SKM-1 (cell line): ENCODE data around the gene OR52B4.
A peak's percentile ranks its signal among the peaks of the same experiment; 100 is the strongest.
"Not testable (repeated sequence)": the region's sequence is repeated elsewhere in the genome, so short reads cannot be mapped to it uniquely, and the experiment has no call there.

ENCODE experiments used
- DNase-seq: peaks from one replicate; lab custom pipeline; 2025; ENCODE audit not compliant: unreplicated experiment; lab: John Stamatoyannopoulos, UW

The OR52B4 gene

DNA sequence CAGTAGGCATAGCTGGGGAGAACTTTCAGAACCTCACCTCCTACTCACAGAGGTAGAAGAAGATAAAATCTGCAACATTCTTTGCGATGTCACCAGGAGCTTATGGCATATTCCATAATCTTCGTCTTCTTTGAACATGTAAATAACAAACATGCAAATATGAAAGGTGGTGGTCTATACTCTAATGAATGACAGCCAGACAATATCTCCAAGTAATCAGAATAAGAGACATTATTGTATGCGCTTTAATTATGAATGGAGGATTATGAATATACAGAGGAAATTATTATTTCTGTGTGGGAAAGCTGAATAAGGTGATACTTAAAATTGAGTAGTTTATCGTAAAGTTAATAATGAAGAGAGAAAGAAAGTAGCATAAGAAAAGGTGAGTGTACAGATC lies at the start of gene OR52B4:
Gene OR52B4 (minus strand): TSS at position 101 of the 400 bp plus-strand sequence. CDS start 91 bp downstream, at position 10.
- DNase-seq = no peak

DNA sequence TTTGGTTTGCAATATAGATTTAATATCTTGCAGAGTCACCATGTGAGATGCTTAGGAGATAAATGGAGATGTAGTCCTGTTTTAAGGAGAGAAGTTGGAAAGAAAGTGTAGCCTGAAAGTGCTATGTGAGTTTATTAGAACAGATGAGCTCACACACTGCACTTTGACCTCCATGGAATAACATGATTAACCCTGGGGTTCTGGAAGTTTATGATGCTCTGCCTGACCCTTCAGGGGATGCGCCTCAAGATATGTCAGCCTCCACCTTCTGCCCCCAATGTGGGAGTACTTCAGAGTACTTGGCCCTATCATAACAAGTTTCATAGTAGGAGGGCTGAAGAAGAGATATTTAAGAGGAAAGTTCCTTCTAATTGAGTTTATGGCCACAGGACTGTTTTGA lies 48.6 kb upstream of the OR52B4 start:
- DNase-seq = no peak

DNA sequence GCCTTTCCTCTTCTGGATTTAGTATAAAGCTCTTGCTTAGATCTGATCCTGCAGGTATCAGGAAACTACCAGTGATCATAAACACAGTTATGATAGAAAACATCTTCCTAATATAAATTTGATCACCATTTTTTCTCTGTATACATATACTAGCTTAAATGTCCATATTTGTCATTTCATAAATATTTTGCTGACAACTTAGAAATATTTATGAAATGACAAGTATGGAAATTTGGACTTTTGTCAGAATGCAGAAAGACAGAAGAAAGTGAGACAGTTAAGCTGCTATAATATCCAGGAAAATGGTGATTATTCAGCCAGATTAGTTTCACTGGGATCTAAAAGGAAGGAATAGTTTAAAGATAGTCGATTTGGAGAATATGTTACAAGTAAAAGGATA lies 48.1 kb upstream of the OR52B4 start:
- no peak for DNase-seq

DNA sequence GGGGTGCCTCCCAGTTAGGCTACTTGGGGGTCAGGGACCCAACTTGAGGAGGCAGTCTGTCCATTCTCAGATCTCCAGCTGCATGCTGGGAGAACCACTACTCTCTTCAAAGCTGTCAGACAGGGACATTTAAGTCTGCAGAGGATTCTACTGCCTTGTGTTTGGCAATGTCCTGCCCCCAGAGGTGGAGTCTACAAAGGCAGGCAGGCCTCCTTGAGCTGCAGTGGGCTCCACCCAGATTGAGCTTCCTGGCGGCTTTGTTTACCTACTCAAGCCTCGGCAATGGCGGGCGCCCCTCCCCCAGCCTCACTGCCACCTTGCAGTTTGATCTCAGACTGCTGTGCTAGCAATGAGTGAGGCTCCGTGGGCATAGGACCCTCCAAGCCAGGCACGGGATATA lies 38.0 kb upstream of the OR52B4 start:
- DNase-seq = not testable (repeated sequence)

DNA sequence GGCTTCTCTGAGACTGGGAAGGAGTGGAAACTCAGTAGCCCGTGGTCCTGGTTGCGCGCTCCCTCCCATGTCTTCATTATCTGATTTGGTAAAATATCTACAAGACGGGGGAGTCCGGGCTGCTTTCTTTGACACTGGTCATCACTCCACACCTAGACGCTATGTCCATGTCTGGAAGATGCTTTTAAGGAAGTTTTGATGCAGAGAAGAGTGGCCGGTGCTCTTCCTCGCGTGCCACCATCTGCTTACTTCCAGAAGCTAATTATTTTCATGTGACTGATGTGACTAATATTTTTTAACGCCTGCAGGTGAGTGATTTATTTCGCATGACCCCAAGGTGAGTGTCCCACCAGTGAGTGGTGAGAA lies 25.7 kb upstream of the OR52B4 start:
- no peak for DNase-seq

DNA sequence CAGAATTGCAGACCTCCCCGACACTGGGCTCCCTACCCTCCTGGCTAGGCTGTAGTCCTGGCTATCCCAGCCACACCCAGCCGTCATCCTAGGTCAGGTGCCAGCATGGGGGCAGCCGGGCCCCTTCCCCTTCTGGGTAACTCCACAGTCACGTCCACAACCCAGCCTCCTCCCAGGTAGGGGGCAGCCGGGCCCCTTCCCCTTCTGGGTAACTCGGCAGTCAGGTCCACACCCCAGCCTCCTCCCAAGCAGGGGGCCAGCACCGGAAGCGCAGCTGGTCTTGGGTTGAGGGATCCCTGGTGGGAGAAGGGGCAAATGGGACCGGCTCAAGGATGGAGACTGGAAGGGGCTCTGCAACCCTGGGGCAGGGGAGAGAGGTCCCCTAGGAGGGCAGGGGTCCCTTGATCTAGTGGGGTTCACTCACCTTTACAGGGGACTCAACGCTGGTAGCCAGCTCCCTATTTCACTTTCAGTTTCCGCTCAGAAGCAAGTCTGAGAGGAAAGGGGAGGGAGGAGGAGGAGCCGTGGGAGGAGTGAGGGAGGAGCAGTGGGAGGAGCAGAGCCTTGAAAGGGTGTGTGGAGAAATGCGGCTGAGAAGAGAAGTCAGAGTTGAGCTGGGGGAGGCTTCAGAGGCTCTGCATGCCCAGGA lies 25.1 kb upstream of the OR52B4 start, which contains the start of gene TRIM21:
Gene TRIM21 (minus strand): TSS at position 494 of the 649 bp plus-strand sequence. CDS start 3,293 bp downstream, outside the sequence.
- peak; percentile 96 for DNase-seq

DNA sequence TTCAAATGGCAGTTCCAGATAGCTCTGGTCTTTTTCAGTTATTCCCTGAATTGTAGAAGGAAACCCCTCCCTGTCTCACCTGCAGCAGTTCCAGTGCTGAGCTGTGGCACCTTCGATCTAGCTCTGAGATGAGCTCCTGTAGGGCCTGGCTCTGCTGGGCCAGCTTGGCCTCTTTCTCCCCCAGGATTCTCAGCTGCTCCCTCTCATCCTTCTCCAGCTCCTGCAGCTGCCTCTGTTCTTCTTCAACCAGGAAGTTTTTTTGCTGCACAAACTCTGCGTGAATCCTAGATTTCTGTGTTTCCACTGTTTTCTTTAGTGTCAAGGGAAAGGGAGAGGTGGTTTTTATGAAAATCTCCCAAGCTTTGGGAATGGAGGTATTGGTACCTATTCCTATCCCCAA lies 20.0 kb upstream of the OR52B4 start:
- no peak for DNase-seq

DNA sequence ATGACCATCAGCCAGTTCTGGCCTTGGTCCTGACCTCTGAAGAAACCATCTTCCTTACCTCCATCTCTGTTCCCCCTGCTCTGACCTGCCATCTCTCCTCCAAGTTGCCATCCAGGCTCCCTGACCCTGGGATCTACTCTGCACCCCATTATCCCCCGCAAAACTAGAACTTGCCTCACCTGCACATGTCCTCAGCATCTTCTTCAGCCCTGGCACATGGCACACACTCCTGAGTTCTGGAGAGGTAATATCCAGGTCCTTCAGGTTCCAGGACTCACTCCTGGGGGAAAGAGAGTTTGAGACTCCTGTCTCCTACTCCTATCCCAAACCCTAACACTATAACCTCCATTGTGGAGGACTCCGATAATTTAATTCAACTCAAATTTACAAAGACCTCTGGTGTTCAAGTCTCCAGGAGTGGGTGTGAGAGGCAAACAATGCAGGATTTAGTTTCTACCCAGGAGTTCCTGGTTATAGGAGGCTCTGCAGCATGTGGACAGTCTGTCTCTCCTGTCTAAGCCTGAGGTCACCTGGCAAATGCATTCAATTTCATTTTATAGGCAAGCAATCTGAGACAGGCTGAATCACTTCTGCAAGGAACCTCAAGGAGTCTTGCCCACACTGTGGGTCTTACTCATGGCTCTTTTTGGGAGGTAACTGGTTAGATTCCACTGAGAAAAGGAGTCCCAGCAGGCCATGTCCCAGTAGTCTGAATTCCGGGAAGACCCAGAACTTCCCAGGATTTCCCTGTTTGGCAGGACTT lies 18.0 kb upstream of the OR52B4 start:
- DNase-seq = no peak

DNA sequence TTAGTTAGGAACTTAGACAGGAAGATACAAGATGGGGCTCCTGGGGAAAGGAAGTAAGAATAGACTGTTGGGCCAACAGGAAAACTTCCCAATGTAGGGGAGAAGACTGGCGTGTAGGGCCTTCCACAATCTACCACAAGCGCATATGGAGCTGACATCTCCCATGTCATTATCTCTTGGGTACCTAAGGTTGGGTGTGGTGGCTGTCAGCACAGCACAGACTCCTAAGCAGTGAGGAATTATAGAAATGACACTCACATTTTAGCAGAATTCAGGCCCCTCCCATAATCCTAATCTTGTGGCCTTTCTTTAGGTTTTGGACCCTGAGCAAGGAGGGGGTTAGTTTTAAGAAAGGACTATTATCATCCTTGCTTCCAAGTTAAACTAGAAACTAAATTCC lies 13.7 kb upstream of the OR52B4 start:
- no peak for DNase-seq

DNA sequence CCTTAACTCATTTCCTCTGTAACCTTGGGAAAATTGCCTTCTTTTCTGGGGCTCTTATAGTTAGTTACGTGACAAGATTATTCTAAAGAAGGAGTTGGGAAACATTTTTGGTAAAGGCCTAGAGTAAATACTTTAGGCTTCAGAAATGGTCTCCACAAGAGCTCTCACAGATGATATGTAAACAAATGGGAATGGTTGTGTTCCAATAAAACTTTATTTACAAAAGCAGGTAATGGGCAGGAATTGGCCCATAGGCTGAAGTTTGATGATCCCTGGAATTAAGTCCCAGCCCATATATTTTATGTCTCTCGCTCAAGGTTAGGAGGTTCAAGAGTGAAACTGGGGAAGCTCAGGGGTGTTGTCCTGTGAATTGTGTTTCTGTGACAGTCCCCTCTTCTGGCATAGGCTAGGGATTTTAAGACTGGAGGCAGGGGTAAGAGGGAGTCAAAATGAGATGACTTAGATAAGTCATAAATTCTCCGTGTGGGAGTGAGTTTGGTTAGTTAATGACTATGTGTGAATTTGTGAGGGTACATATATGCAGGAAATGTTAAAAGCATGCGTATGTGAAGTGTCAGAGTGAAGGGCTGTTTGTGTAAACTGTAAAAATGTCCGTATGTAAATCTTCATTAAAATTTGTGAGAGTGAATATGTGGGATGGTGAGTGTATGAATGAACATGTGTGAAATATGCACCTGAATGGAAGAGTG lies 7.4 kb upstream of the OR52B4 start:
- DNase-seq = no peak

DNA sequence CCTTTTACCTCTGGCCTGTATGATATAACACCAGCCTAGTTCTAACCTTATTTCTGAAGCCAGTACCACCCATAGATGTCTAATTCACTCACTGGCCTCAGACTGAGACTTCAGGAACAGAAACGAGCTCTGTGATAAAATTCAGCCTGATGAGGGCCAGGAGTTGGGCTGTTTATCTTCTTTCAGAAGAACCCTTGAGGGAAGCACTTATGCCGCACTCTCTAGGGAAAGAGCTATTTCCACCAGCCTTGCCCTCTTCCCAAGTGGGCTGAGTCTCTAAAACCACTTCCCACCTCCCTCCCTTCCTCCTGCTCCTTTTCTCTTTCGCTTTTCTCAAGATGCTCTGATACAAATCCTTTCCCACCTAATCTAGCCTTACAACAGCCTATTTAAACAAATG lies 2.0 kb upstream of the OR52B4 start:
- DNase-seq = no peak

DNA sequence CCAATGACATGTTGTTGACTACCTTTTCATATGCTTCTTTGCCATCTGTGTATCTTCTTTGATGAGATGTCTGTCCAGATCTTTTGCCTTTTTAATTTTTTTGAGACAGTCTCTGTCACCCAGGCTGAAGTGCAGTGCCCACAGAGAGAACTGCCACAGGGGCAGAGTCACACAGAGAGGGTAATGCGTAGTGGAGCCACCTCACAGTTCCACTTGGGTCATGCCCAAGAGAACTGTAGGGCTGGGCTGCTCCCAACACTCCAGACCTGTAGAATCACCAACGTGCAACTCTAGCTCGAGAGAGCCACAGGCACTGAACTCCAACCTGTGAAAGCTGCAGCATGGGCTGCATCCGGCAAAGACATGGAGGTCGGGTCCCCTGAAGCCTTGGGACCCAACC lies 20.0 kb downstream of the OR52B4 start:
- DNase-seq = not testable (repeated sequence)

DNA sequence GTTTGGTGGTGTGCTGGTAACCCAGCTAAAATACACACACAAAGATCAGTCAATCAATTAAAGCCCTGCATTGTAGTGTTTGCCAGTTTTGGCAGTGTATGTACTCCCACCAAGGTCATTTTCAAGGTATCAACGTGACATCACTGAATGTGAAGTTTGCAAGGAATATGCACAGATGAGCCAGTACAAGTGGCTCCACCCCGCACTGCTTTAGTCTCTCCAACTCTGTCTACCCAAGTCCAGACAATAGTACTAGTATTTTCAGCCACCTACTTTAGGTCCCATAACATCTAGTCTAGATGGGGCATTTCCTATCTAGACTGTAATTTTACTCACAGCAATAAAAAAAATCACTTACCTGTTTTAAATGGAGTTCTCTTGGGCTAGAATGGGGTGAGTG lies 22.8 kb downstream of the OR52B4 start:
- not testable (repeated sequence) for DNase-seq

DNA sequence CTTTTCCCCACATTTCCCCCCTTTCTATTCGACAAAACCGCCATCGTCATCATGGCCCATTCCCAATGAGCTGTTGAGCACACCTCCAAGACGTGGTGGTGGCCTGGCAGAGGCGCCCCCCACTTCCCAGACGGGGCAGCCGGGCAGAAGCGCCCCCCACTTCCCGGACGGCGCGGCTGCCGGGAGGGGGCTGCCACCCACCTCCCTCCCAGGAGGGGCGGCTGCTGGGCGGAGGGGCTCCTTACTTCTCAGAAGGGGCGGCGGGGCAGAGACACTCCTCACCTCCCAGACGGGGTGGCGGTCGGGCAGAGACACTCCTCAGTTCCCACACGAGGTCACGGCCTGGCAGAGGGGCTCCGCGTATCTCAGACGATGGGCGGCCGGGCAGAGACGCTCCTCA lies 33.8 kb downstream of the OR52B4 start:
- not testable (repeated sequence) for DNase-seq
